Adrenal gland (tissue), 5 donors: ENCODE results near the gene USP7.

Experiments used
- CTCF ChIP-seq, 6 experiments: fragments of 450-650 bp in 4 of 6; fragments of 200-600 bp in 2 of 6; sonication (generic) in 1 of 6; IDR thresholded peaks; 1 replicate in 5 of 6; 2 replicates in 1 of 6; pipeline versions ENCODE4 v1.5.1 to v1.8.0; 2016 to 2021; ENCODE audit warnings: antibody characterized with exemption in 6 of 6, mild to moderate bottlenecking in 2 of 6, moderate library complexity in 1 of 6
- POLR2A ChIP-seq, 2 donors: fragments of 450-650 bp; IDR thresholded peaks; one replicate each; pipeline ENCODE4 v1.6.1; 2017; ENCODE audit warnings: antibody characterized with exemption in 2 of 2, mild to moderate bottlenecking in 2 of 2, moderate library complexity in 1 of 2
- donor health status: DM: no; HTN: no; CAD: no.

- TF ChIP-seq CTCF (IDR thresholded peaks at IDR 0.05) (peak in 4 of 6 experiments; percentile 20 to 29 (median 24)), POLR2A (IDR thresholded peaks at IDR 0.05) (no peak)
These were observed 58.4 kb downstream of the USP7 start for GRCh38 chr16:8905168-8905762.
